Uterus (tissue), 4 donors: ENCODE measurements around the gene TTC32. TPM values are rescaled to one million over a fixed set of nuclear protein-coding genes. Genes with fewer than 3 reads are reported as not detected.
A peak's percentile ranks its signal among the peaks of the same experiment; 100 is the strongest.

ENCODE experiments used
- DNase-seq, 2 donors: peaks; one replicate each; pipeline ENCODE4 v3.0.0-alpha.2; 2019 to 2020
- H3K27ac ChIP-seq, 2 donors: fragments of 200-600 bp; sonication (generic); 1 replicate in 1 of 2; 2 replicates in 1 of 2; pipeline ENCODE4 v1.5.1; 2016 to 2018
- H3K27me3 ChIP-seq, 2 donors: fragments of 200-600 bp; sonication (generic); one replicate each; pipeline ENCODE4 v1.5.1; 2018 to 2019; ENCODE audit warnings: control low read depth in 1 of 2
- H3K36me3 ChIP-seq, 2 donors: fragments of 200-600 bp; sonication (generic); one replicate each; pipeline ENCODE4 v1.5.1; 2019; ENCODE audit warnings: control low read depth in 1 of 2
- H3K4me1 ChIP-seq, 2 donors: fragments of 200-600 bp; sonication (generic); one replicate each; pipeline ENCODE4 v1.5.1; 2018 to 2019; ENCODE audit warnings: control low read depth in 1 of 2
- H3K4me3 ChIP-seq, 2 donors: fragments of 200-600 bp; sonication (generic); 1 replicate in 1 of 2; 2 replicates in 1 of 2; pipeline ENCODE4 v1.5.1; 2018 to 2019; ENCODE audit warnings: mild to moderate bottlenecking in 1 of 2
- H3K9me3 ChIP-seq, 2 donors: fragments of 200-600 bp; sonication (generic); one replicate each; pipeline ENCODE4 v1.5.1; 2019; ENCODE audit warnings: control low read depth in 1 of 2
- CTCF ChIP-seq, 4 experiments: fragments of 200-600 bp in 2 of 4; fragments of 450-650 bp in 2 of 4; sonication (generic) in 2 of 4; IDR thresholded peaks; one replicate each; pipeline ENCODE4 v1.5.1; 2016 to 2019; ENCODE audit warnings: antibody characterized with exemption in 4 of 4, mild to moderate bottlenecking in 2 of 4, moderate library complexity in 1 of 4
- POLR2A ChIP-seq, 2 donors: fragments of 450-650 bp; IDR thresholded peaks; one replicate each; pipeline ENCODE4 v1.6.1; 2016; ENCODE audit warnings: antibody characterized with exemption in 2 of 2, mild to moderate bottlenecking in 1 of 2, moderate library complexity in 1 of 2
- intact Hi-C: fragments of 100-400 bp; cut with DNase I; formaldehyde crosslinking; loops from one replicate; pipeline ENCODE4 v1.15.1; 2023; ENCODE audit warnings: low total_unique reads
- total RNA-seq, 4 donors: library from RNA; depleted of rRNA in 3 of 4; stranded (reverse); fragments of >200 nt in 3 of 4; gene quantifications; one replicate each; pipeline versions ENCODE4 v1.1.0 to v1.2.4, GENCODE V29; 2014 to 2023
- donor health status: DM: yes; HTN: yes; CAD: no.

TTC32 gene
- total RNA-seq, 4 donors from 2014 or later: 16.7 to 22.6 (median 20.9) TPM

GRCh38 chr2:19899985-19900930 is 1.5 kb downstream of the TTC32 start:
- Histone ChIP-seq H3K9me3 (no peaks in the 10 kb centered on the region), H3K27me3 (no peaks in the 10 kb centered on the region), H3K27ac (peak overlapping the region; percentile 95 to 96), H3K4me1 (peaks cover 0 to 5% of the 10 kb centered on the region in 2 donors), H3K36me3 (no peaks in the 10 kb centered on the region), H3K4me3 (peak overlapping the region; percentile 88 to 94)
- TF ChIP-seq POLR2A (IDR thresholded peaks at IDR 0.05): no peak
- TF ChIP-seq CTCF (IDR thresholded peaks at IDR 0.05): no peak
- intact Hi-C loops: no loop called here
- no peak for DNase-seq

- Histone ChIP-seq H3K4me1 (peaks cover 0 to 5% of the 10 kb centered on the region in 2 donors), H3K27me3 (no peaks in the 10 kb centered on the region), H3K27ac (no peak overlapping the region), H3K4me3 (no peak overlapping the region), H3K36me3 (no peaks in the 10 kb centered on the region), H3K9me3 (no peaks in the 10 kb centered on the region)
- intact Hi-C loops: no loop called here
- TF ChIP-seq POLR2A (IDR thresholded peaks at IDR 0.05) (no peak), CTCF (IDR thresholded peaks at IDR 0.05) (no peak)
- no peak for DNase-seq
Measured at GRCh38 chr2:19898592-19899329, 3.0 kb downstream of the TTC32 start.

- Histone ChIP-seq H3K27me3 (no peaks in the 10 kb centered on the region), H3K9me3 (no peaks in the 10 kb centered on the region), H3K36me3 (no peaks in the 10 kb centered on the region), H3K4me1 (peaks cover 0 to 5% of the 10 kb centered on the region in 2 donors), H3K4me3 (no peak overlapping the region), H3K27ac (no peak overlapping the region)
- TF ChIP-seq CTCF (IDR thresholded peaks at IDR 0.05): no peak
- no peak for TF ChIP-seq POLR2A (IDR thresholded peaks at IDR 0.05)
- intact Hi-C loops: no loop called here
- DNase-seq: no peak
Measured at GRCh38 chr2:19897623-19898245, 4.0 kb downstream of the TTC32 start.

GRCh38 chr2:19895535-19895934 is 6.2 kb downstream of the TTC32 start:
- Histone ChIP-seq H3K4me1 (peaks cover 0 to 5% of the 10 kb centered on the region in 2 donors), H3K27ac (no peak overlapping the region), H3K36me3 (no peaks in the 10 kb centered on the region), H3K9me3 (no peaks in the 10 kb centered on the region), H3K4me3 (no peak overlapping the region), H3K27me3 (no peaks in the 10 kb centered on the region)
- intact Hi-C loops: no loop called here
- DNase-seq: no peak
- no peak for TF ChIP-seq POLR2A (IDR thresholded peaks at IDR 0.05)
- TF ChIP-seq CTCF (IDR thresholded peaks at IDR 0.05): no peak
